Caco-2 (cell line): ENCODE measurements around the gene MEG3. TPM values are rescaled to one million over a fixed set of nuclear protein-coding genes. Genes with fewer than 3 reads are reported as not detected.
A peak's percentile ranks its signal among the peaks of the same experiment; 100 is the strongest.

Source experiments
- BruUV-seq: library from RNA; stranded (reverse); fragments of 400-500 nt; replicated peaks from 2 replicates; lab custom pipeline; 2021; lab: Mats Ljungman, UMichigan
- CTCF ChIA-PET: fragments of 300-600 bp; sonication (Branson Sonifier 250); formaldehyde crosslinking; loops from one replicate; lab custom pipeline; 2022; ENCODE audit warnings: antibody characterized with exemption; lab: Charles Lee
- POLR2A ChIA-PET: fragments of 300-600 bp; sonication (Branson Sonifier 250); formaldehyde crosslinking; loops from one replicate; lab custom pipeline; 2022; ENCODE audit warnings: antibody characterized with exemption; lab: Charles Lee
- DNase-seq, 2 experiments: peaks; one replicate each; pipeline versions ENCODE4 v3.0.0 to v3.0.0-alpha.2; 2020 to 2022
- H3K27me3 ChIP-seq: replicated peaks from 2 replicates; pipeline ENCODE4 v1.6.0; 2011; ENCODE audit warnings: low read length; ENCODE audit not compliant: control insufficient read depth, insufficient read depth
- H3K36me3 ChIP-seq: 2 replicates; pipeline ENCODE4 v1.5.1; 2011; ENCODE audit warnings: low read length; ENCODE audit not compliant: control insufficient read depth, insufficient read depth
- H3K4me1 ChIP-seq: fragments of 250-450 bp; sonication (Bioruptor Pico); 2 replicates; pipeline ENCODE4 v1.5.1; 2020; ENCODE audit warnings: mild to moderate bottlenecking
- H3K4me3 ChIP-seq: 2 replicates; pipeline ENCODE4 v1.5.1; 2011; ENCODE audit warnings: low read depth, mild to moderate bottlenecking, control low read depth, low read length
- H3K9me3 ChIP-seq: fragments of 250-450 bp; sonication (Bioruptor Pico); 2 replicates; pipeline ENCODE4 v1.5.1; 2020; ENCODE audit warnings: mild to moderate bottlenecking, moderate library complexity
- H3K27ac Mint-ChIP-seq: one replicate; pipeline ENCODE4 v1.8.0; 2022; ENCODE audit warnings: mixed read lengths; ENCODE audit not compliant: unreplicated experiment
- H3K27me3 Mint-ChIP-seq: one replicate; pipeline ENCODE4 v1.8.0; 2022; ENCODE audit warnings: mixed read lengths; ENCODE audit not compliant: insufficient read depth, unreplicated experiment
- H3K36me3 Mint-ChIP-seq: one replicate; pipeline ENCODE4 v1.8.0; 2022; ENCODE audit warnings: mild to moderate bottlenecking, mixed read lengths; ENCODE audit not compliant: insufficient read depth, unreplicated experiment
- H3K4me1 Mint-ChIP-seq: one replicate; pipeline ENCODE4 v1.8.0; 2022; ENCODE audit warnings: low read depth, mixed read lengths; ENCODE audit not compliant: unreplicated experiment
- H3K4me3 Mint-ChIP-seq: one replicate; pipeline ENCODE4 v1.8.0; 2022; ENCODE audit warnings: mild to moderate bottlenecking, moderate library complexity, mixed read lengths; ENCODE audit not compliant: unreplicated experiment
- H3K9me3 Mint-ChIP-seq: one replicate; pipeline ENCODE4 v1.8.0; 2022; ENCODE audit warnings: mixed read lengths; ENCODE audit not compliant: unreplicated experiment
- CTCF ChIP-seq, 2 experiments: fragments of 200-600 bp in 1 of 2; IDR thresholded peaks; 1 replicate in 1 of 2; 2 replicates in 1 of 2; pipeline versions ENCODE4 v1.5.1 to v1.8.0; 2011 to 2022; ENCODE audit warnings: antibody characterized with exemption in 1 of 2, control low read depth in 1 of 2, inconsistent platforms in 1 of 2, low read depth in 1 of 2, low read length in 1 of 2, mild to moderate bottlenecking in 1 of 2, moderate library complexity in 1 of 2; ENCODE audit not compliant: insufficient read depth in 1 of 2, severe bottlenecking in 1 of 2, unreplicated experiment in 1 of 2
- intact Hi-C: fragments of 100-400 bp; cut with micrococcal nuclease; formaldehyde crosslinking; loops from one replicate; pipeline ENCODE4 v1.10.0; 2022; ENCODE audit not compliant: unreplicated experiment
- total RNA-seq: library from RNA; stranded (reverse); gene quantifications from 2 replicates; pipeline ENCODE4 v1.2.3, GENCODE V29; 2022

Gene MEG3
- total RNA-seq, 1 experiment from 2014 or later, result not detected

GRCh38 chr14:100888789-100889315 lies 62.9 kb downstream of the MEG3 start:
- CTCF ChIA-PET, result interaction anchor here (0.6 kb wide), 1 partner anchor 32 kb away, joined by 6 read pairs; no protein-coding TSS in a partner anchor
- Histone ChIP-seq H3K9me3 (no peaks in the 10 kb centered on the region), H3K4me3 (no peak overlapping the region), H3K4me1 (no peaks in the 10 kb centered on the region), H3K36me3 (no peaks in the 10 kb centered on the region), H3K27me3 (no peaks in the 10 kb centered on the region)
- DNase-seq, result no peak
- BruUV-seq, result no TSS peak
- Mint-ChIP-seq H3K4me1 (no peaks in the 10 kb centered on the region), H3K4me3 (no peak overlapping the region), H3K27me3 (peaks cover 13% of the 10 kb centered on the region), H3K9me3 (no peaks in the 10 kb centered on the region), H3K36me3 (no peaks in the 10 kb centered on the region), H3K27ac (no peak overlapping the region)
- intact Hi-C loops, result no loop called here
- no peak for TF ChIP-seq CTCF (IDR thresholded peaks at IDR 0.05; ENCODE audit: insufficient read depth in 1 of 2, low read depth in 1 of 2, low read length in 1 of 2, severe bottlenecking in 1 of 2, unreplicated experiment in 1 of 2)
- POLR2A ChIA-PET, result no interaction called here

- H3K9me3 ChIP-seq, result no peaks in the 10 kb centered on the region
- ChIA-PET POLR2A (no interaction called here), CTCF (no interaction called here)
- no peak overlapping the region for H3K27ac Mint-ChIP-seq
- H3K4me1 ChIP-seq, result no peaks in the 10 kb centered on the region
- intact Hi-C loops, result no loop called here
- H3K4me3 Mint-ChIP-seq, result no peak overlapping the region
- no peaks in the 10 kb centered on the region for H3K36me3 Mint-ChIP-seq
- no peaks in the 10 kb centered on the region for H3K27me3 ChIP-seq
- BruUV-seq, result no TSS peak
- peaks cover 12% of the 10 kb centered on the region for H3K27me3 Mint-ChIP-seq
- peak in 1 of 2 experiments; percentile 18 for DNase-seq
- no peaks in the 10 kb centered on the region for H3K4me1 Mint-ChIP-seq
- H3K4me3 ChIP-seq, result no peak overlapping the region
- H3K9me3 Mint-ChIP-seq, result no peaks in the 10 kb centered on the region
- no peak for TF ChIP-seq CTCF (IDR thresholded peaks at IDR 0.05; ENCODE audit: insufficient read depth in 1 of 2, low read depth in 1 of 2, low read length in 1 of 2, severe bottlenecking in 1 of 2, unreplicated experiment in 1 of 2)
- H3K36me3 ChIP-seq, result no peaks in the 10 kb centered on the region
Observed at GRCh38 chr14:100889641-100890040, 63.7 kb downstream of the MEG3 start.

- peaks cover 14% of the 10 kb centered on the region for H3K27me3 Mint-ChIP-seq
- no peaks in the 10 kb centered on the region for H3K4me1 Mint-ChIP-seq
- H3K36me3 Mint-ChIP-seq, result no peaks in the 10 kb centered on the region
Observed at GRCh38 chr14:100890061-100890850, 64.3 kb downstream of the MEG3 start.

More at GRCh38 chr14:100890061-100890850, 64.3 kb downstream of the MEG3 start:
- CTCF ChIA-PET, result interaction anchor here (1.2 kb wide), 1 partner anchor 10 kb away, joined by 4 read pairs; no protein-coding TSS in a partner anchor
- no peak overlapping the region for H3K27ac Mint-ChIP-seq
- POLR2A ChIA-PET, result no interaction called here
- Histone ChIP-seq H3K36me3 (no peaks in the 10 kb centered on the region), H3K4me1 (no peaks in the 10 kb centered on the region), H3K4me3 (no peak overlapping the region), H3K9me3 (no peaks in the 10 kb centered on the region), H3K27me3 (no peaks in the 10 kb centered on the region)
- no peak overlapping the region for H3K4me3 Mint-ChIP-seq
- no peaks in the 10 kb centered on the region for H3K9me3 Mint-ChIP-seq
- peak in 1 of 2 experiments; percentile 11 for DNase-seq
- intact Hi-C loops, result no loop called here
- BruUV-seq, result no TSS peak
- TF ChIP-seq CTCF (IDR thresholded peaks at IDR 0.05; ENCODE audit: insufficient read depth in 1 of 2, low read depth in 1 of 2, low read length in 1 of 2, severe bottlenecking in 1 of 2, unreplicated experiment in 1 of 2), result no peak
